Epithelial cell of prostate (primary cell): ENCODE results near the gene HSPA8.
"Not testable (repeated sequence)": the region's sequence is repeated elsewhere in the genome, so short reads cannot be mapped to it uniquely, and the experiment has no call there.

Source experiments
- DNase-seq: peaks from one replicate; pipeline ENCODE4 v3.0.0-alpha.2; 2011; ENCODE audit warnings: low read depth, low spot score
- H3K27ac ChIP-seq: fragments of 450-650 bp; 2 replicates; pipeline ENCODE4 v1.5.1; 2017; ENCODE audit warnings: mild to moderate bottlenecking

The HSPA8 gene

DNA sequence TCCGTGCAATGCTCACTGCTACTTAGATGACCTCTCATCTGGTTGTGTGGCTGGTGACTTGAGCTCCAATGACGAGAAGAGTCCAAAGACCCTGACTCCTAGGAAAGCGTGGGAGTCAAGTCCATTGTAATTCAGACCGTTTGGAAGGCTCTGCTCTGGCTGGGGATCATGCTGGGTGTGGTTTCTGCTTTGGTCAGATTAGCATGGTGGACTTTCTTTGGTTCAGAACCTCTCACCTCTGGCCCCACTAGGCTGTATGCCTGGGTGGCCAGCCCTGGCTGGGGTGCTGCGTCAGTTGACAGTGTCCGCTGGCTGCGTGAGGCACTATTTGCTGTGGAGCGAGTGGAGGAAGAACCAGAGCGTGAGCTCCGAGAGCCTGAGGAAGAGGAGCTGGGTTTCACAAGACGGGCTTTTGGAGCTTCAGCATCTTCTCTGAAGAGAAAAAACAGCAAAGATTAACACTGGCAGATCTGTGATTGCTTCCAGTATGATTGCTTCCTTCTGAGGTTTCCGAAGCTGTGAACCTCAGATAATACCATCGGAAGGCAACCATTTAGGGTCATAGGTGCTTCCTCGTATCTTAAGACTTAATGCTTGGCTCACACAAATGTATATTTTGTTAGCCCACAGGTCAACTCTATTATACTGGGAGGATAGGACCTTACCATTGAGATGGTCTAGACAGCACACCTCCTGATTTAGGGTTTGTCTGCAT, 11.6 kb upstream of the HSPA8 start:
- H3K27ac ChIP-seq = no peak overlapping the region
- DNase-seq = no peak

DNA sequence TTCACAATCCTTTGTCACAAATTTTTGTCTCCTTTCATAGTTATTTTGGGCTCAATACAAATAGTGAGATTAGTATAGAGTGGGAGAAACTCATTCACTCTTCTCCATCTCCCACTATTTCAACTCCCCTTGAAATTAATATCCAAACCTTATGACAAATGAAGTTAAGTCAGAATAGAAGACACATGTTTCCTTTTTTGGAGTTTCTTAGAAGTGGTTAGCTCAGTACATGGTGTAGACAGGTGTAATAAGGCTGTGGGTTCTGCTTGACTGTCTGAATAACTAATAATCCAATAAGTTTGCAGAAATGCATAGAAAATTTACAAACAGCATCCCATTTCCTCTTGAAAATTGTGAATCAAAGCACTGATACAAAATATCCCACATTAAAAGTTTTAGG, 10.8 kb upstream of the HSPA8 start:
- DNase-seq = no peak
- no peak overlapping the region for H3K27ac ChIP-seq

DNA sequence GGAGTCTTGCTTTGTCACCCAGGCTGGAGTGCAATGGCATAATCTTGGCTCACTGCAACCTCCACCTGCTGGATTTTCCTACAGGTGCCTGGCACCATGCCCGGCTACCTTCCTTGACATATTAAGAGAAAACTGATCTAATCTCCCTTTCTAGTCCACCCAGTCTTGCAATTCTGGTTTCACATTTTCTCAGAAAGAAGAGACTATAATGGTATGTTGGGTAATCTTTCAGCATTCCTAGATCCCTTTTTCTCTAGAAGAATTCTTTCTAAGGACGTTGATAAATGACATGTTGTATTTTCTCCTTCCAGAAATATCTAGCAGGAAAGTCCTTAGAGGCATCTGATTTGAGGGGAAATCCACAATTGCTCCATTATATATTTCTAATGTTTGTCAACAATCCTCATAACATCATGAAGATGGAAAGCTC, 10.4 kb upstream of the HSPA8 start:
- DNase-seq = no peak
- no peak overlapping the region for H3K27ac ChIP-seq

DNA sequence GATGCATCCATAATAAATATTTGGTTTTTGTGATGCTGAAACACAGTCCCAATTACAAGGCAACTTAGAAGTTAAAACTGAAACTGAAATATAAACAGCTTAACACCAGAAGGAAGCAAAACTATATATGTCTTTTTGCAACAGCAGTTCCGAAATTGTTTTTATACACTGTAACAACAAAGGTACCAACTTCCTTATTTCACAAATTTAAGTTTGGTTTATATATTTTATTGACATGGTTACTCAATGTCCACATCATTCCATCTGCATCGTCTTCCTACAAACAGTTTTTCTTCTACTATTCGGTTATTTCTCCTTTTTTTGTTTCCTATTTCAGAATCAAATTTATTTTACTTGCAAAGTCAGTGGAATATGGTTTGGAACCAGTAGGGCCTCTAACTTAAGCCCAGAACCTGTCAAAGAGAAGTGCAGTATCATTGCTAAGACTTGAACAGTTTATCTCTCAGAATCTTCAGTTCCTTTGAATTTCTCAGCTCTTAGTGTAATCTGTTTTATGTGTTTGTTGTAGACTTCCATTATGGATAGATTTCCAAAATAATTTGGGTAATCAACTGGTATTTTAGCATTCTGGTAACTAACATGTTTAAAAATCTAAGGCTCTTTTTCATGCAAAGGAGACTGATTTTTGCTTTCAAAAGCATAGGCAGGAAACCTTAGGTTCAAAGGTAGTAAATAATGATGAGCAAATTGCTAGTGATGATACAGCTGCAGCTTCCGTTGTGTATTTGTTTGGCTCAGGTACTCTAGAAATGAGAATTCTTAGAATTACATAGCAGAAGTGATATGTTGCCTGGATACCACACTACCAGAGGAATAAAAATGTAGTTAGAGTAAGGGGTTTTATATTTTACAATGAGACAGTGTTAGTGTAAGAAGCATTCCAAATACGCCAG, 8.2 kb upstream of the HSPA8 start:
- no peak overlapping the region for H3K27ac ChIP-seq
- DNase-seq = no peak

DNA sequence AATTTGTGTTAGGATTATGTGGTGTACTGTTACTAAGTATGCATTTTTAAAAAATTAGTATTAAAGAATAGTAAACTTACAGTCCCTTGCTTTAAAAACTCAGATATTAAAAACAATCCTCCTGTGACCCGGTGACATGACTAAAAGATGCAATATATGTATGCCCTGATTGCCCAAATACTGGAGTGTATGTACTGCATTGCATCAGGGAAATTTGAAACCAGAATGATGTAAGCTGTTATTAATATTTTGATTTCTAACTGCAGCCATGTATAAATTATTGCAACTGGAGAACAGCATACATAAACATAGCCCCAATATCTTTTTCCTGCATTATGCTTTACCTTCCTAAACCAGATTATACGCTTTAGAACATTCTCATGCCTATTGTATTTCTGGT, 3.7 kb upstream of the HSPA8 start:
- DNase-seq = no peak
- H3K27ac ChIP-seq = peak overlapping the region; percentile 58

DNA sequence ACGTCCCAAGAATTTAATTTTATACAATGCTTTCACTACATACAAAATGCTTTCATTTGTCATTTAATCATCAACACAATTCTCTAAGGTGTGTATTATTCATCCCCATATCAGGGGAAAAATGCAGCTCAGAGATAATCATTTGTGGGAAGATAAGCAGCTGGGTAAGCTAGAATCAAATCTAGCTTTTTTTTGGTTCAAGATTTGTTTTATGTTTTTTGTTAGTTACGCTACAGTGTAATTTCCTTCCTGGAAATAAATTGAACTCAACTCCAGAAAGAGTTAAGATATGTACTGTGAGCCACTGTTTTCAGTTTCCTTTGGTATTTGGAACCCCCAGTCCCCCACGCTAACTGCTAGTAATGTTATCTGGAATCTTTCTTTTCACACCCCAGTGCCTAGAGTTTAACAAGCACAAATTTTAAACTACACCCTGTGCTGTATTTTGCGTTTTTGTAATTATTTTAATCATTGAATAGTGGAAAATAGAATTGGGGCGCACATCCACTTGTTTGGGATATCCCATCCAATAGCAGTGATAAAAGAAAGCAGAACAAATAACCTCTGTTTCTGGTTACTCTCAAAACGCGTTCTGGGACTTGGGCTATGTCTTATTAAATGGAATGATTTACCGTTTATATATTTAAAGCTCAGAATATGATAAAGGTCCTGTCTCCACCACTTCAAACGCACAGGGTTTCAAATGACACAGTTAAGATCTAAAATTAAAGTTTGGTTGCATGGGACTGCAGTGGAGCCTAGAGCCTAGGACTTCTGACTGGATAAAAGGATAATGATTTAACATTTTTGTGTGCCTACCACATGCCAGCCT, 2.1 kb upstream of the HSPA8 start:
- peak overlapping the region; percentile 99 for H3K27ac ChIP-seq
- no peak for DNase-seq

DNA sequence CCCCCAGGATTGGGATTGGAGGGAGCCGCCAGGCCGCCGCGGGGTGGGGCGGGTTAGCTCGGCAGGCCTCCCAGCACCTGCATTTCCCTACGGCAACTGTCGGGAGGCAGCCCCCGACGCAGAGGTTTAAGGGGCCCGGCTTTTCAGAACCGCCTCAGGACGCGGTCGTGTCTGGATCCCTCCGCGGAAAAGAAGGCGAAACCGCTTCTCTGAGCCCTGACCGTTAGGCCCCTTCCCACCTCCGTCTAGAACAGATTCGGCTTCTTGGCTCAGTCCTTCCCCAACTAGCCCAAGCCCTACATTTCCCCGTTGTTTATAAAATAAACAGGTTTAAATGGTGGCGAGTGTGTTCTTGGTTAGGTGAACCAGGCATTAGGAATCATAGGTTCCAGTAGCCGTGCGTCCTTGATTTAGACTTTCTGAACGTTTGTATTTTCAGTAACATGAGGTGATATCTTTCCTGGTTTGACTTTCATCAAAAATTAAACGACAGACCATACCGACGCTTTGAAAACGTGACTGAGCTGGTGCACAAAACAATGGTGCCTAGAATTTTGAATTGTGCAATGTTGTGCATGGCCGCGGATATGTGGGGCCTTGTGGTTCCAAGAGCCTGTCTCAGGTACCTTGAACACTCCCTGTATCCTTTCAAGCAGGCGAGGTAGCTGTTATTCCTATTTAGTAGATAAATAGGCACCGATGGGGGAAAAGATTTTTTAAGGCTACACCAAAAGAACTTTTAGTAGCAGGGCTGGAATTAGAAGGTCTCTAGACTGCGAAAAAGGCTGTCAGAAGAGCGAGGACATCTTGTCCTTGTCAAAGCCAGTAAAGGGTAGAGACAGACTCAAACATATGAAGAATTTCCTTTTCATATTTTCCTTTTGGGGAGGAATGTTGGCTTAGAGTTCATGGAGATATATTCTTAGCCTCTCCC, 1.2 kb upstream of the HSPA8 start:
- peak overlapping the region; percentile 99 for H3K27ac ChIP-seq
- DNase-seq = no peak

DNA sequence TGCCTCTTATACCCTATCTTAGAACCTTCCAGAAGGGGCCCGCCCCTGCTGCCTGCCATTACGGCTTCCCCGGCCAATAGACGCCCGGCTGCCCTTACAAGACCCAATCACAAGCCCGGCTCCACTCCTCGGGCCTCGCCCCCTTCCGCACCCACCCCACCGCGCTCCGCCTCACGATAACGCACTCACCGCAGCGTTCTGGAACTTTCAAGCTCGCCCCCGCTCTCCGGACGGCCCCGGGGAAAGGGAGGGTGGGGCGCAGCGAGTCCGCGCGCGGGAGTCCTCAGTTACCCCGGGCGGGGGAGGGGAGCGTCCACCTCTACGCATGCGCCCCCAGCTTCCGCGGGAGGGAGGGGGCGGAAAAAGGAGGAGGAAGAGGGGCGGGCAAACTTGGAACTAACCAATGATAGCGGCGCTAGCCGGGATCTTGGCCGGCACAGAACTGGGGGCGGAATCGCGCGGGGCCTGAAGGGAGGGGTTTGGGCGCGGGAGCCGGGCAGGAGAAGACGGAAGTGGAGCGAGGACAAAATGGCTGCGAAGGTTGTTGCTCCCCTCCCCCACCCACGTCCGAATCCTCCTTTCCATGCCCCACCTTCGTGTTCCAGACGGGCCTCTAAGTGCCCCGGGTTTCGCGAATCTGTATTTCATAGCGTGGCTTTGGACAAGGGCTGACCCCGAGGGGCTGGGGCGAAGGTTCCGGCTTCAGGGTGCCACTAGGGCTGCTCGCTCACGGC, 389 bp upstream of the HSPA8 start:
- peak; percentile 99 for DNase-seq
- H3K27ac ChIP-seq = peak overlapping the region; percentile 99

DNA sequence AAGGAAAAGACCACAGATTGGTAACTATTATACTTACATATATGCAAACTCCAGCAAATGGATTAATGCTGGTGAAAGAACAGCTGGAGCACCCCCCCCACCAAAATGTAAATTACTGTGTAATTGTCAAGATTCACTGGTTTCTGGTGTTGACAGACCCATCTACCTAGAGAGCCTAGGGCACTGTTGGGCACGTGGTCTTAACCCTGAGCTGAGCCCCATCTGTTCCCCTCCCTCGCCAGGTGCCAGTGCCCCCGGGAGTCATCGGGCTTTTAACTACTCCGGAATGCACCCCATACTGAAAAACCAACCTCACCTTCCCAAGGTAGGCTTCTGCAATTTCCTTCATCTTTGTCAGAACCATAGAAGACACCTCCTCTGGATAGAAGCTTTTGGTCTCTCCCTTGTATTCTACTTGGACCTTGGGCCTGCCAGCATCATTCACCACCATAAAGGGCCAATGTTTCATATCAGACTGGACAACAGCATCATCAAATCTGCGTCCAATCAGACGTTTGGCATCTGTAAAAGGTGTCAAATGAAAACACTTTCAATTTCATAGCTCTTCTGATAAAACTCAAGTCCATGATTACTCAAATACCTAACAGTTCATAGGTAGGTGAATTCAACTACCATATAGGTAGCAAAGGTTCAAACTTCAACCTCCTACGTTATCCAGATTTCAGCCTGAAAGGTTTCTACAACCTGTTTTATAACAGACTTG, 1.5 kb downstream of the HSPA8 start:
- no peak for DNase-seq
- H3K27ac ChIP-seq = peak overlapping the region; percentile 99

DNA sequence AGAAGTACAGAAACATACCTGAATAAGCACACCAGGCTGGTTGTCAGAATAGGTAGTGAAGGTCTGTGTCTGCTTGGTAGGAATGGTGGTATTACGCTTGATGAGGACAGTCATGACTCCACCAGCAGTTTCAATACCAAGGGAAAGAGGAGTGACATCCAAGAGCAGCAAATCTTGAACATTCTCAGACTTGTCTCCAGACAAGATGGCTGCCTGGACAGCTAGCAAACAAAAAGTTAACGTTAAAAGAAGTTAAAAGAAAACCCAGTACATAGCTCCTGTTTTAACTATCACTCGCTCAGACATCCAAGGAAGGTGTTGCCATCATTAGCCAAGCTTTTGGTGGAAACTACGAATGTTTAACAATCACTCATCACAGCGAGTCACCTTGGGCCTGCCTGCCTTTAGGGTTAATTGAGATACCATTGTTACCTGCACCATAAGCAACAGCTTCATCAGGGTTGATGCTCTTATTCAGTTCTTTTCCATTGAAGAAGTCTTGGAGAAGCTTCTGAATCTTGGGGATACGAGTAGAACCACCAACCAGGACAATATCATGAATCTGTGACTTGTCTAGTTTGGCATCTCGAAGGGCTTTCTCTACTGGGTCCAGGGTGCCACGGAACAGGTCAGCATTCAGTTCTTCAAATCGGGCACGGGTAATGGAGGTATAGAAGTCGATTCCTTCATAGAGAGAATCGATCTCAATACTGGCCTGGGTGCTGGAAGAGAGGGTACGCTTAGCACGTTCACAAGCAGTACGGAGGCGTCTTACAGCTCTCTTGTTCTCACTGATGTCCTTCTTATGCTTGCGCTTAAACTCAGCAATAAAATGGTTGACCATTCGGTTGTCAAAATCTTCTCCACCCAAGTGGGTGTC, 2.7 kb downstream of the HSPA8 start:
- peak overlapping the region; percentile 99 for H3K27ac ChIP-seq
- not testable (repeated sequence) for DNase-seq

DNA sequence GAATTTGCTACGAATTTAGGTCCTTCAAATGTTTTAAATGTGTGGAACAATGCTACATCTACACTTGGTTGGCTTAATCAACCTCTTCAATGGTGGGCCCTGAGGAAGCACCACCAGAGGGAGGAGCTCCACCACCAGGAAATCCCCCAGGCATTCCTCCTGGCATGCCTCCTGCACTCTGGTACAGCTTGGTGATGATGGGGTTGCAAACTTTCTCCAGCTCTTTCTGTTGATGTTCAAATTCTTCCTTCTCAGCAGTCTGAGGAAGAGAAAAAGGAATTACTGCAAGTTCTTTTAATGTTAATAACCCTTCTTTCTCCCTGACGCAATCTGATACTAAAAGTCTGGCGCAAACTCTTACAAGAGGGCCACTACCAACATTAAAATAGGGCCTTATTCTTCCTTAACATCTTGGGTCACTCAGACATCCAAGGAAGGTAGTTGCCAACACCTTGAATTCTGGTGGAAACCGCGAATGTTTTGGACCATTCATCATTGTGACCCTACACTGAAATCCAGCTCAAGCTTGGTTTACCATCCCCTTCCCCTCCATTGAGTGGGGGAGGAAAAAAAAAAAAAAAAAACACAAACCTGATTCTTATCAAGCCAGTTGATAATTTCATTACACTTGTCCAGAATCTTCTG, 4.2 kb downstream of the HSPA8 start:
- DNase-seq = no peak
- peak overlapping the region; percentile 99 for H3K27ac ChIP-seq

DNA sequence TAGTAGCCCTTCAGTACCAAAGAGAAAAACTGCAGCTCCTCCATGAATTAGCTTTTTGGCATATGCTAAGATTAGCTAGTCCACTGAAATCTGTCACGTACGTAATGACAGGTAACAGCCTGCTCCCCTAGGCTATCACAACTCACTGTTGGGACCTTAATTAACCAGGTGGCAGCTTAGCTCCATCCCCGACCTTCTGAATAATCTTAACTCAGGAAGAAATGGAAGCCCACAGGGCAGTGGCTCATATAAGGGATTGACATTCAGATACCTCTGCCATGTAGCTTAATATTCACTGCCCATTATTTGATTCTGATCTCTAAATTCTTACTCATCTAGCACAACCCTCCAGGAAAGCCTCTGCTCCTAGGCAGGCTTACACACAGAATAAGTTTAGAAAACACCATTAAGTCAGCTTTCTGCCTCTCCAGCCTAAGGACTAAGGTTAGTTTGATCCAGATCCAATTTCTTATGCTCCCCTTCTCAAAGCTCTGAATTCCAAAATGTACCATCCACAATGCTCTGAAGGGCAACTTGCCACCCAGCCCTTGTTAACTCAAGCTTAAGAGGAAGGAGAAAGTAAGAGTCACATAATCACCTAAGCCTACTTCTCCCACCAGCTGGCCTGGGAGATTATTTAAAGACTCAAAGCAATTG, 5.0 kb downstream of the HSPA8 start:
- DNase-seq = no peak
- peak overlapping the region; percentile 99 for H3K27ac ChIP-seq

DNA sequence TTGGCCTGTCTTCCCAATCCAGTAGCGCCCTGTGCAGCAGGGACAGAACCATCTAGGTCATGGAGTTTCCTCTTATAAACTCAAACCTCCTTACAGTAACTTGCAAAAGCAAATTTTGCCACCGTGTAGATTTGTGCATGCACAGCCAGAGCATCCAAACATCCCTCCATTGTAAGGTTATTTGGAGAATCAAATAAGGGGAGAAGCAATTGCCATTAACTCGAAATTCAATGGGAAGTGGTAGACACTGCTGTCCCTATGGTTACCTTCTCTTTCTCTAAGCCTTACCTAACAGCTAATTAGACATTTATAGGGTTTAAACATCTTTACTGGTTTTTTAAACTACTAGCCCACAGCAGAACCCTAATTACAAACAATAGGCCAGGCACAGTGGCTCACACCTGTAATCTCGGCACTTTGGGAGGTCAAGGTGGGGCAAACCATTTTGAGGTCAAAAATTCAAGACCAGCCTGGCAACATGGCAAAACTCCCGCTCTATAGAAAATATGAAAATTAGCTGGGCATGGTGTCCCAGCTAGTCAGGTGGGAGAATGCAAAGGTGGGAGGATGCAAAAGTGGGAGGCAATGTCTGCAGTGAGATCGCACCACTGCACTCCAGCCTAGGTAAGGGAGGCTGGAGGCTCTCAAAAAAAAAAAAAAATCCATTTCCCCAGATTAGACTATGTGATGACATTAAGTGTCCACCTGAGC, 6.6 kb downstream of the HSPA8 start:
- no peak overlapping the region for H3K27ac ChIP-seq

DNA sequence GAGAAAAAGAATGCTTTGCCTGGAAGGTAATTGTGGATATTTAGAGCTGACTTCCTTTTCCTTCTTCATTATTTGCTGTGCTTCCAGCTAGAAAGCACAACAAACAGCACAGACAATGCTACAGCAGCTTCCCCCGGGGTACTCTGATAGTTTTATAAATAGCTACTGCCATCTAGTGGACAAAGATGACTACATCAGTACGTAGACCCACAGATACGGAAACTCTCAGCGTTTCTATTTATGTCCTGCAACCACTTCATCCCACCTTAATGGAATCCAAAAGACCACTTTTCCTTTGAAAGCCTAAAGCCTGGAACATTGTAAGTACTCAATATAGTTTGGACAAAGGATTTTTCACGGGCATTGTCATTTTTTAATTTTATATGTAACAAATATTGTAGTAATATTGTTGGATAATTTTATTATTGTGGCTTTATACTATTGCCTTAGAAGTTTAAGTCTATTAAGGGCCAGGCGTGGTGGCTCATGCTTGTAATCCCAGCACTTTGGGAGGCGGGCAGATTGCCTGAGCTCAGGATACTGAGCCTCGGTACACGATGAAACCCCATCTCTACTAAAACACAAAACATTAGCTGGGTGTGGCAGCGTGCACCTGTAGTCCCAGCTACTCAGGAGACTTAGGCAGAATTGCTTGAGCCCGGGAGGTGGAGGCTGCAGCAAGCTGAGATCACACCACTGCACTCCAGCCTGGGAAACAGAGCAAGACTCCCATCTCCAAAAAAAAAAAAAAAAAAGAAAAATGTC, 7.5 kb downstream of the HSPA8 start:
- H3K27ac ChIP-seq = no peak overlapping the region
- no peak for DNase-seq

More for the DNA sequence above, 6.6 kb downstream of the HSPA8 start:
- DNase-seq = no peak
